SK-N-SH treated with all-trans-retinoic acid at 6 μM for 48 hours (cell line): Measurements from ENCODE around the gene KIAA1210.

Experiments used
- ATAC-seq: fragments of 200-7000 bp; cut with Tn5 transposase; 3 replicates; pipeline ENCODE4 v1.9.1; 2020; ENCODE audit warnings: mild to moderate bottlenecking, moderate library complexity
- ARNTL ChIP-seq: fragments of 450-650 bp; formaldehyde crosslinking; IDR thresholded peaks from 2 replicates; pipeline ENCODE4 v1.5.0; 2020; ENCODE audit warnings: low read depth, mild to moderate bottlenecking, moderate library complexity, borderline replicate concordance
- BACH2 ChIP-seq: fragments of 250-450 bp; sonication (Bioruptor Pico); IDR thresholded peaks from 2 replicates; pipeline ENCODE4 v1.9.0; 2021; ENCODE audit warnings: mild to moderate bottlenecking, borderline replicate concordance
- ESRRG ChIP-seq: fragments of 250-450 bp; sonication (Bioruptor Pico); IDR thresholded peaks from 2 replicates; pipeline ENCODE4 v1.6.1; 2021; ENCODE audit warnings: mild to moderate bottlenecking
- GLIS3 ChIP-seq: fragments of 250-450 bp; sonication (Bioruptor Pico); IDR thresholded peaks from 2 replicates; pipeline ENCODE4 v1.5.0; 2020; ENCODE audit warnings: mild to moderate bottlenecking, moderate library complexity
- POU6F1 ChIP-seq: fragments of 250-450 bp; sonication (Bioruptor Pico); IDR thresholded peaks from 2 replicates; pipeline ENCODE4 v1.8.0; 2021; ENCODE audit warnings: low read depth, mild to moderate bottlenecking, moderate library complexity, borderline replicate concordance
- PPARA ChIP-seq: fragments of 250-450 bp; sonication (Bioruptor Pico); IDR thresholded peaks from 2 replicates; pipeline ENCODE4 v1.5.0; 2020; ENCODE audit warnings: mild to moderate bottlenecking, borderline replicate concordance
- RARB ChIP-seq: fragments of 250-450 bp; sonication (Bioruptor Pico); IDR thresholded peaks from 2 replicates; pipeline ENCODE4 v1.8.0; 2021; ENCODE audit warnings: mild to moderate bottlenecking, moderate library complexity
- TOX ChIP-seq: fragments of 250-450 bp; sonication (Bioruptor Pico); IDR thresholded peaks from 2 replicates; pipeline ENCODE4 v1.8.0; 2021; ENCODE audit warnings: mild to moderate bottlenecking, moderate library complexity, borderline replicate concordance
- ZC3H10 ChIP-seq: fragments of 250-450 bp; sonication (Bioruptor Pico); IDR thresholded peaks from 2 replicates; pipeline ENCODE4 v1.5.1; 2021; ENCODE audit warnings: mild to moderate bottlenecking, moderate library complexity
- ZFP3 ChIP-seq: fragments of 250-450 bp; sonication (Bioruptor Pico); IDR thresholded peaks from 2 replicates; pipeline ENCODE4 v1.5.0; 2020; ENCODE audit warnings: mild to moderate bottlenecking, moderate library complexity
- ZFP30 ChIP-seq: fragments of 450-650 bp; formaldehyde crosslinking; IDR thresholded peaks from 2 replicates; pipeline ENCODE4 v1.5.0; 2022; ENCODE audit warnings: mild to moderate bottlenecking, moderate library complexity
- ZNF565 ChIP-seq: fragments of 450-650 bp; formaldehyde crosslinking; conservative IDR thresholded peaks from 2 replicates; pipeline ENCODE4 v1.5.0; 2020; ENCODE audit warnings: low read depth, mild to moderate bottlenecking, moderate library complexity
- ZNF70 ChIP-seq: fragments of 450-650 bp; formaldehyde crosslinking; IDR thresholded peaks from 2 replicates; pipeline ENCODE4 v1.5.0; 2020; ENCODE audit warnings: mild to moderate bottlenecking, moderate library complexity
- TF ChIP-seq, protein P1 (sequence below): fragments of 250-450 bp; sonication (Bioruptor Pico); IDR thresholded peaks from 2 replicates; pipeline ENCODE4 v1.8.0; 2020; ENCODE audit warnings: mild to moderate bottlenecking, moderate library complexity, borderline replicate concordance
- TF ChIP-seq, protein P2 (sequence below): fragments of 250-450 bp; sonication (Bioruptor Pico); IDR thresholded peaks from 2 replicates; pipeline ENCODE4 v1.5.0; 2020; ENCODE audit warnings: mild to moderate bottlenecking, moderate library complexity
- TF ChIP-seq, protein P3 (sequence below): fragments of 250-450 bp; sonication (Bioruptor Pico); IDR thresholded peaks from 2 replicates; pipeline ENCODE4 v1.5.1; 2021; ENCODE audit warnings: mild to moderate bottlenecking, moderate library complexity

Gene KIAA1210

DNA sequence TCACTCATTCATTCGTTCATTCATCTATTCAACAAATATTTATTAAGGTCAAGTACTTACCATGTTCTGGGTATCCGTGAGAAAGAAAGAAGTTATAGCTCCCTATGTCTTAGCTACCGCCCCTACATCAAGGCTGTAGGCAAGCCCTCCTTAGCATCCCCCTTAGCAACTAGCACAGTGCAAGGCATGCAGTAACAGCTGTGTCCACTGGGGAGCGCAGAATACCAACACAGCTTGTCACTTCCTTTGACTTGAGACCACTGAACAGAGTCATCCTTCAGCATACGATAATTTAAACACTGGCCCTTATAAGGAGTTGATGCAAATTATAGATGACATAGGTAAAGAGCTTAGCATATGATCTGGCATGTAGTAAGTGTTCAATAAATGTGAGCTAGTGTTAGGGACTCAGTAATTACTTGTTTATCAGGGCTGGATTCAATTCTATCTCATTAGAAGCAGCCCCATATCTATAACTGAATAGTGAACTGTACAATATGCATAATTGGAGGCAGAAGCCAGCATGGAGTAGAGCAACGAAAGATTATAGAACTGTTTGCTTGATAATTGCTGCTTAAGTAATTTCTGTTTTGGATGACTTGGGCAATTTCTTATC lies 8.7 kb downstream of the KIAA1210 start:
- TF ChIP-seq, protein P1, sequence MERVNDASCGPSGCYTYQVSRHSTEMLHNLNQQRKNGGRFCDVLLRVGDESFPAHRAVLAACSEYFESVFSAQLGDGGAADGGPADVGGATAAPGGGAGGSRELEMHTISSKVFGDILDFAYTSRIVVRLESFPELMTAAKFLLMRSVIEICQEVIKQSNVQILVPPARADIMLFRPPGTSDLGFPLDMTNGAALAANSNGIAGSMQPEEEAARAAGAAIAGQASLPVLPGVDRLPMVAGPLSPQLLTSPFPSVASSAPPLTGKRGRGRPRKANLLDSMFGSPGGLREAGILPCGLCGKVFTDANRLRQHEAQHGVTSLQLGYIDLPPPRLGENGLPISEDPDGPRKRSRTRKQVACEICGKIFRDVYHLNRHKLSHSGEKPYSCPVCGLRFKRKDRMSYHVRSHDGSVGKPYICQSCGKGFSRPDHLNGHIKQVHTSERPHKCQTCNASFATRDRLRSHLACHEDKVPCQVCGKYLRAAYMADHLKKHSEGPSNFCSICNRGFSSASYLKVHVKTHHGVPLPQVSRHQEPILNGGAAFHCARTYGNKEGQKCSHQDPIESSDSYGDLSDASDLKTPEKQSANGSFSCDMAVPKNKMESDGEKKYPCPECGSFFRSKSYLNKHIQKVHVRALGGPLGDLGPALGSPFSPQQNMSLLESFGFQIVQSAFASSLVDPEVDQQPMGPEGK (CRISPR knock-in tag) = no peak
- TF ChIP-seq ZFP30 = no peak
- no peak for TF ChIP-seq ZNF70
- TF ChIP-seq ESRRG (CRISPR knock-in tag) = no peak
- TF ChIP-seq ZNF565 = no peak
- no peak for TF ChIP-seq ZFP3 (CRISPR knock-in tag)
- peak; percentile 97 for ATAC-seq

DNA sequence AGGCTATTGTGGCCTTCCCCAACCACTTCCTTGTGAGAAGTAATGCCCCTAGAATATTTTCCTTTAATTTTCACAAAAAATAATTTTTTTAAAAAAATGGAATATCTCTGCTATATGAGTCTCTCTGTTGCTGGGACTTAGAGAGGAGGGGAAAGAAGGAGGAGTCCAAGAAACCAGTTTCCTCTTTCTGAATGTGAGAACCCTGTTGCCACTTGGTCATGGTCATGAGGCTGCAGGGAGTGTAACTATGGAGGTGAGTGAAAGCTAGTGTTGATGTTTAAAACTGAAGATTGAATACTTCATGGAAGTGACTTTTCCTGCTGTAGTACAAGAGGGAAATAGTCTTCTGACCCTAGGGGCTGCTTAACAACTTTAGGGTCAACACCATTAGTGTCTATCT lies 20.4 kb downstream of the KIAA1210 start:
- TF ChIP-seq ZC3H10 (CRISPR knock-in tag) (no peak), ZFP30 (no peak), GLIS3 (no peak), POU6F1 (CRISPR knock-in tag) (no peak), ZNF565 (no peak), ARNTL (CRISPR knock-in tag) (no peak), RARB (no peak)
- TF ChIP-seq, protein P2, sequence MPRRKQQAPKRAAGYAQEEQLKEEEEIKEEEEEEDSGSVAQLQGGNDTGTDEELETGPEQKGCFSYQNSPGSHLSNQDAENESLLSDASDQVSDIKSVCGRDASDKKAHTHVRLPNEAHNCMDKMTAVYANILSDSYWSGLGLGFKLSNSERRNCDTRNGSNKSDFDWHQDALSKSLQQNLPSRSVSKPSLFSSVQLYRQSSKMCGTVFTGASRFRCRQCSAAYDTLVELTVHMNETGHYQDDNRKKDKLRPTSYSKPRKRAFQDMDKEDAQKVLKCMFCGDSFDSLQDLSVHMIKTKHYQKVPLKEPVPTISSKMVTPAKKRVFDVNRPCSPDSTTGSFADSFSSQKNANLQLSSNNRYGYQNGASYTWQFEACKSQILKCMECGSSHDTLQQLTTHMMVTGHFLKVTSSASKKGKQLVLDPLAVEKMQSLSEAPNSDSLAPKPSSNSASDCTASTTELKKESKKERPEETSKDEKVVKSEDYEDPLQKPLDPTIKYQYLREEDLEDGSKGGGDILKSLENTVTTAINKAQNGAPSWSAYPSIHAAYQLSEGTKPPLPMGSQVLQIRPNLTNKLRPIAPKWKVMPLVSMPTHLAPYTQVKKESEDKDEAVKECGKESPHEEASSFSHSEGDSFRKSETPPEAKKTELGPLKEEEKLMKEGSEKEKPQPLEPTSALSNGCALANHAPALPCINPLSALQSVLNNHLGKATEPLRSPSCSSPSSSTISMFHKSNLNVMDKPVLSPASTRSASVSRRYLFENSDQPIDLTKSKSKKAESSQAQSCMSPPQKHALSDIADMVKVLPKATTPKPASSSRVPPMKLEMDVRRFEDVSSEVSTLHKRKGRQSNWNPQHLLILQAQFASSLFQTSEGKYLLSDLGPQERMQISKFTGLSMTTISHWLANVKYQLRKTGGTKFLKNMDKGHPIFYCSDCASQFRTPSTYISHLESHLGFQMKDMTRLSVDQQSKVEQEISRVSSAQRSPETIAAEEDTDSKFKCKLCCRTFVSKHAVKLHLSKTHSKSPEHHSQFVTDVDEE = no peak
- TF ChIP-seq, protein P3, sequence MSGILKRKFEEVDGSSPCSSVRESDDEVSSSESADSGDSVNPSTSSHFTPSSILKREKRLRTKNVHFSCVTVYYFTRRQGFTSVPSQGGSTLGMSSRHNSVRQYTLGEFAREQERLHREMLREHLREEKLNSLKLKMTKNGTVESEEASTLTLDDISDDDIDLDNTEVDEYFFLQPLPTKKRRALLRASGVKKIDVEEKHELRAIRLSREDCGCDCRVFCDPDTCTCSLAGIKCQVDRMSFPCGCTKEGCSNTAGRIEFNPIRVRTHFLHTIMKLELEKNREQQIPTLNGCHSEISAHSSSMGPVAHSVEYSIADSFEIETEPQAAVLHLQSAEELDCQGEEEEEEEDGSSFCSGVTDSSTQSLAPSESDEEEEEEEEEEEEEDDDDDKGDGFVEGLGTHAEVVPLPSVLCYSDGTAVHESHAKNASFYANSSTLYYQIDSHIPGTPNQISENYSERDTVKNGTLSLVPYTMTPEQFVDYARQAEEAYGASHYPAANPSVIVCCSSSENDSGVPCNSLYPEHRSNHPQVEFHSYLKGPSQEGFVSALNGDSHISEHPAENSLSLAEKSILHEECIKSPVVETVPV (CRISPR knock-in tag) = no peak
- TF ChIP-seq, all 23 proteins: peak for 0

DNA sequence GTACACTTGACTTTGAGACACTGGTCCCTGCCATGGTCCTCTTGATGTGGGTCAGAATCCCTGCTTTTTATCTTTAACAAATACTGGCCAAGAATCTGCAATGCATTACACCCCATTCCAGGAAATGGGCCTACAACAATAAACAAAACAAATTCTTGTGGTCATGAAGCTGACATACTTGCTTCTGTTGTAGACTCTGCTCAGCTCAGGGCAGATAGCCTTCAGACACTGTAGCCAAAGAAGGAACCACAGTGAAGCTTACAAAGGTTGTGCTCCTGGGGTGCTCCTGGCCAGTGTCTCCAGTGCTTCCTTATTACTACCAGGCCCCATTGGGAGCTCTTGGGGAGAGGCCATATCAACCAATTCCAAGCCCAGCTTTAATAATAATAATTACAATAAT lies 21.8 kb downstream of the KIAA1210 start:
- TF ChIP-seq RARB (no peak), PPARA (CRISPR knock-in tag) (no peak), ZFP3 (CRISPR knock-in tag) (no peak), TOX (CRISPR knock-in tag) (no peak), BACH2 (CRISPR knock-in tag) (no peak), ARNTL (CRISPR knock-in tag) (no peak)
- TF ChIP-seq, protein P3 (CRISPR knock-in tag) = no peak
- TF ChIP-seq, protein P1 (CRISPR knock-in tag) = no peak
- TF ChIP-seq, all 23 proteins: peak for 0
- no peak for ATAC-seq

More for the DNA sequence above, 20.4 kb downstream of the KIAA1210 start:
- ATAC-seq = no peak
